NCI-H1436 (cell line): ENCODE results near the gene NTSR1.

Experiments used
- DNase-seq: peaks from one replicate; lab custom pipeline; 2025; lab: John Stamatoyannopoulos, UW

NTSR1 gene

GRCh38 chr20:62771396-62772102 lies 62.9 kb downstream of the NTSR1 start:
- no peak for DNase-seq

- DNase-seq, result no peak
Measured at GRCh38 chr20:62772103-62772611, 63.5 kb downstream of the NTSR1 start.

DNA sequence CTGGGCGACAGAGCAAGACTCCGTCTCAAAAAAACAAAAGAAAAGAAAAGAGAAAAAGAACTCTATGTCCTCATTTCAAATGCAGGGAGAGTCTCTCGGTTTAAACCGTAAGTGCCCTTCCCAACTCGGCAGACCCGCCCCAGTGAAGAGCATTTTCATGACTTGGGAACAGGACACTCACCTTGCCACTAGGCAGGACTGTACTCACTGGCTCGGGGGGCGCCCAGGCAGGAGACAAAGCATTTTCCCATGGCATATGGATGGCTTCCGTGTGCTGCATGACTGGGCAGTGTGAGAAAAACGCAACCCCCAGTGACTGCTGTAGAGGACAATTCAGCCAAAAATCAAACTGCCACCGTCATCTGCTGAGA lies 64.0 kb downstream of the NTSR1 start:
- DNase-seq, result no peak

GRCh38 chr20:62772990-62773844 lies 64.6 kb downstream of the NTSR1 start:
- no peak for DNase-seq

GRCh38 chr20:62773845-62774714 lies 65.4 kb downstream of the NTSR1 start:
- peak; percentile 15 for DNase-seq

DNA sequence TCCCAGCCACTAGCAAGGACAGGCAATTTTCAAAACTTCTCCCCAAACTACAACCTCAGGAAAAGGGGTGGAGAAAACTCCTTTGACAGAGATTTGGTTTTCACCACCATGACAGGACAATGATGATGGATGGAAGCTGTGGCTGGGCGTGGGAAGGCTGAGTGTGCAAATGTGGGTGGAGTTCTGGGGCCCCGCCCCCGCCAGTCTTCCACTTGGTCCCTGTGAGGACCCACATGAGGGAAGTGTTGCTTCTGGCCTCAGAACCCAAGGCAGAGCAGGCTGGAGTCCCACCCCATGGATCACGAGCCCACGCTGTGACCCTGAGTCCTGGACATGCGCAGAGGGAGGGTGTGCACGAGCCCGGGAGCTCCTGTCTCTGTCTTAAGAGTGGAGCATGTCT lies 66.1 kb downstream of the NTSR1 start:
- no peak for DNase-seq

GRCh38 chr20:62775206-62775605 lies 66.6 kb downstream of the NTSR1 start:
- DNase-seq, result no peak

GRCh38 chr20:62776035-62776691 lies 67.5 kb downstream of the NTSR1 start:
- DNase-seq, result no peak

GRCh38 chr20:62776692-62777527 lies 68.3 kb downstream of the NTSR1 start:
- DNase-seq, result no peak

DNA sequence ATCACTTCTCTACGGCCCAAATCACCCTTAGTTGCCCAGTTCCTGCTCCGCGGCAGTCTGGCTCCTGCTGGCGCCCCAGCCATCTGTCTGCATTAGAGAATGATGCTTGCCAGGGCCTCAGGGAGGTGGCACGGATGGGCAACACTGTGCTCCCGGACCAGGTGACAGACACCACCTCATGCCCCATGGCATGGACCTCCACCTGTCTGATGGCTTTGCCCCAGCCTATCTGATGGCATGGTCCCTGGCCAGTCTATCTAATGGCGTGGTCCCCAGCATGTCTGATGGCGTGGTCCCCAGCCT lies 68.8 kb downstream of the NTSR1 start:
- no peak for DNase-seq

DNA sequence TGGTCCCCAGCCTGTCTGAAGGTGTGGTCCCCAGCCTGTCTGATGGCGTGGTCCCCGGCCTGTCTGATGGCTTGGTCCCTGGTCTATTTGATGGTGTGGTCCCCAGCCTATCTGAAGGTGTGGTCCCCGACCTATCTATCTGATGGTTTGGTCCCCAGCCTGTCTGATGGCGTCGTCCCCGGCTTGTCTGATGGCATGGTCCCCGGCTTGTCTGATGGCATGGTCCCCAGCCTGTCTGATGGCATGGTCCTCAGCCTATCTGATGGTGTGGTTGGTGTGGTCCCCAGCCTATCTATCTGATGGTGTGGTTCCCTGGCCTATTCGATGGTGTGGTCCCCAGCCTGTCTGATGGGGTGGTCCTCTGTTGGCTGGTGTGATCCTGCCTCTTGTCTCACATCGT lies 69.4 kb downstream of the NTSR1 start:
- DNase-seq, result no peak

- DNase-seq, result no peak
Measured at GRCh38 chr20:62778601-62779416, 70.2 kb downstream of the NTSR1 start.

- no peak for DNase-seq
Measured at GRCh38 chr20:62779417-62779685, 70.7 kb downstream of the NTSR1 start.

- no peak for DNase-seq
Measured at GRCh38 chr20:62780204-62780603, 71.6 kb downstream of the NTSR1 start.

DNA sequence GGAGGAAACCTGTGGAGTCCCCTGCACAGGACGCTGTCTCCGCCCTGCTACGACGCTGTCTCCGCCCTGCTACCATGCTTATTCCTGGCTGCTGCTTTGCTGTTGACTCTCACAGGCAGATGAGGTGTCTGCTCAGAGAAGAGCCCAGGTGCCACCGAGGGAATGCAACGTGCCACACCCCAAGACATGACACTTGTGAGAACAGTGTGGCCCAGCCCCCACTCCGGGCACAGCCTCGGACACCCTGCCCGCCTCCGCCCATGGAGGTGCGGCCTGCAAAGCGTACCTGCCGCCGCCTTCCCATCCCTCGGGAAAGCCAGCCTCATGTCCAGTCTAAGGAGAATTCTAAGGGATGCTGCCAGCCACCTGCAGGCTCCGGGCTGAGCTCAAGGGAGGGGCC lies 72.1 kb downstream of the NTSR1 start:
- DNase-seq, result no peak

GRCh38 chr20:62782149-62782892 lies 73.7 kb downstream of the NTSR1 start:
- DNase-seq, result peak; percentile 21

DNA sequence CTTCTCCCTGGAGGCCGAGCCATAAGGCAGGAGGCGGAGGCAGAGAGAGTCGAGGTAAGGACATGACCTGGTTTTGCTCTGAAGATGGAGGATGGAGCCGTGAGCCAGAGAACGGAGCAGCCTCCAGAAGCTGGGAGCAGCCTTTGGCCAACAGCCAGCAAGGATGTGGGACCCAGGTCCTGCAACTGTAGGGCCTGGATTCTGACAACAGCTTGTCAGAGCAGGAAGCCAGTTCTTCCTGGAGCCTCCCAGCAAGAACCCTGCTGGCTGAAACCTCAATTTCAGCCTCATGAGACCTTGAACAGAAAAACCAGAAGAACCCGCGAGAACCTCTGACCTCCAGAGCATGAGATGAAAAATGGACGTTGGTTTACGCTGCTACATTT lies 74.2 kb downstream of the NTSR1 start:
- DNase-seq, result no peak

DNA sequence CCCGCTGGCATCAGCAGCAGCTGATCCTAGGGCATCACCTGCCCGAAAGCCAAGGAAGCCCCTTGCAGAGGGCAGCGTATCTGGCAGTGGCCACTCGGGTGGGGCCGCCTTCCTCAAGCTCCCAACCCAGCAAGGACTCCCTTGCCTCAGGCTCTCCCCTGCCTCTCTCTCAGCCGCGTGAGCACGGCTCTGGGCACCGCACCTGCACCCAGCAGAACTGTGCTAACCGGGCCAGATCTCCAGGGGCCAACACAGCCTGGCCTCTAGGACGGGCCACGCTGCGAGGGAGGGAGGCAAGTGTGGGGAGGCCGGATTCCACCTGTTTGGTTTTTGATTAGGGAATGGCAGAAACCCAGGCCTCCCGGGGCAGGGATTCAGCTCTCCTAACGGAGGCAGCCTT lies 75.9 kb downstream of the NTSR1 start:
- no peak for DNase-seq

GRCh38 chr20:62785393-62785792 lies 76.8 kb downstream of the NTSR1 start:
- DNase-seq, result no peak

DNA sequence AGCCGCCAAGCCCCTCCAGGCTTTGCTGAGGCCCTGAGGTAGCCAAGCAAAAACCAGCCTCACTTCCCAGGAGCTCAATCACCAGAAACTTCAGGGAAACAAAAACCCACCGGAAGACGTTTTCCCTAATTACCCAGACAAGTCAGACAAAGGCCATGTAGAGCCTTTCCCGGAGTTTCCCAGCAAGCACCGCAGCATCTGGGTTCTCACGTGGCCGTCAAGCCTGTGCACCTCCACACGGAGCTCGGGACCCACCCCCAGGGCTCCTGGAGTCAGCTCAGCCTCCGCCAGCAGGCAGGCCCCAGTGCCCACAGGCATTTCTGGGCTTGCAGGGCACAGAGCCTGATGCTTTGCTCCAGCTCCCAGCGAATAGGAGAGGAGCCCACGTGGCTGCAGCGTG lies 77.5 kb downstream of the NTSR1 start:
- no peak for DNase-seq
